Cardiac septum (tissue), 1 donor: ENCODE data around the gene LAMA3. TPM values are rescaled to one million over a fixed set of nuclear protein-coding genes. Genes with fewer than 3 reads are reported as not detected.

Source experiments
- DNase-seq: peaks from one replicate; pipeline ENCODE4 v3.0.0-alpha.2; 2020; ENCODE audit warnings: low spot score
- intact Hi-C: fragments of 100-400 bp; cut with DNase I; formaldehyde crosslinking; loops from one replicate; pipeline ENCODE4 v1.14.0; 2022
- total RNA-seq: library from RNA; stranded (reverse); fragmentation: NEBNext Ultra II Directional; extraction: Animal tissue kit (Norgen Biotek cat#: 25700); gene quantifications from one replicate; pipeline ENCODE4 v1.2.1, GENCODE V29; 2021
- donor health status: DM: no; HTN: no; CAD: no.

The LAMA3 gene
- total RNA-seq, 1 donor from 2014 or later = 3.0 TPM

DNA sequence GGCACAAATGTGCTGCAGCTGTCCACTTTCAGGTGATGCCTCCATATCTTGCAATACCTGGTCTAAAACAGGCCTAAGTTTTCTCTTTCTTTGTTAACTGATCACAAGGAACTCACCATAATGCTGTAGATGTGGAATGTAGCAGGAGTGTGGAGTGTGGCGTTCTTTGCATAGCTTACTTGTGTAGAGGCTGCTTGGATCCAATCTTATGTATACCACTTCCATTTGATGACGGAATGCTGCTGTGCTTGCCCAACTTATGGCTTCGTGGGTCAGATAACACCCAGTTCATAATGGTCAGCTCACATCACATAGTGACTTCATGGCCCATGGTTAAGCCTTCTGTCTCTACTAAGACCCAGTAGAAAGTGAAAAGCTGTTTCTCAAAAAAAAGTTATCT lies 114.5 kb downstream of the LAMA3 start:
- no peak for DNase-seq
- intact Hi-C loops = no loop called here

DNA sequence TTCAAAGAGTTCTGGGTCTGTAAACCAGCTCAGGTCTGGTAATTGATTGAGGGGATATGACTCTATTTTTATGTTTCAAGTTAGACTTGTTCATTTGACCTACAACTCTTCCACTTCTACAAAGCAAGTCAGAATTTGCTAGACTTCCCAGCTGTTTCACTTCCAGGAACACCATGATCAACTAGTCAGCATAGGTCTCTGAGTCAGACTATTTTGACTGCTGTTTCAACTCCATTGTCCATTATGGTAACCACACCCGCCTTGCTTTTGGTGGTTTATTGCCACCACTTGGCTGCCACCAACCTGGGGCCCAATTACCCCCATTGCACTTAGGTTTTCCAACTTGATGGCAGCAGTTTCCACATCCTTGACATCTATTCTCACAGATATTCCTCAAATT lies 116.6 kb downstream of the LAMA3 start:
- no peak for DNase-seq
- intact Hi-C loops = no loop called here

DNA sequence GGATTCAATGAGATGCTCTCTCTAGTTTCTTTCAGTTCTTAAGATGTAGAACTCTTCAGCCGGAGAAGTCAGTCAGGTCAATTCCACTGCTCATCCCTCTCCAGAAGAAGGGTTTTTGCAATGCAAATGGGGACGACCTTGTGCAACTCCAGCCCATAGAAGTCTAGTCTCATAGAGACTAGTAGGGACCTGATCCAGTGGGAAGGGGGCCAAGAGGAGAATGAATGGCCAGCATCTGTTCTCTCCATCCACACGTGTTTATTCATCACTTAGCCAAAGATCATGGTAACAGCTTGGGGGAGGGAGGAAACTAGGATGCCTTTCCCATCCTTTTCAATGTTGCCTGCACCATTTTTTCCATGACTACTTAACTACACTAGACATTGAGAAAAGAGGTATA lies 120.2 kb downstream of the LAMA3 start:
- DNase-seq = no peak
- intact Hi-C loops = no loop called here

DNA sequence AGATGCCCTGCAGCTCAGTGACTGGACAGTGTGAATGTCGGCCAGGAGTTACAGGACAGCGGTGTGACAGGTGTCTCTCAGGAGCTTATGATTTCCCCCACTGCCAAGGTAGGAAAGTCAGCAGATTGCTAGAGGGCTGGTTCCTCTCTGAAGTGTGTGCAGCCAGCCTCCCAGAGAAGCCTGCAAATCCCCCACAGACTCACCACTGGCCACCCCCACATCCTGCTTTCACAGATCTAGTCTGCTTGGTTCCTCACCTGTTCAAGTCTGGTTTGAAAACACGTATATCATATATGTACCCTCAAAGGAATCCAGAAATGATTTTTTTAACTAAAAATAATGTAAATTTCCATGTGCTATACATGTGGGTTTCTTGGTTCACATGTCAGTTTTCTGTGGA lies 121.1 kb downstream of the LAMA3 start:
- intact Hi-C loops = loop anchor here (5.0 to 10.0 kb wide), 3 partner anchors 107 to 296 kb away; no protein-coding TSS in a partner anchor
- DNase-seq = no peak

DNA sequence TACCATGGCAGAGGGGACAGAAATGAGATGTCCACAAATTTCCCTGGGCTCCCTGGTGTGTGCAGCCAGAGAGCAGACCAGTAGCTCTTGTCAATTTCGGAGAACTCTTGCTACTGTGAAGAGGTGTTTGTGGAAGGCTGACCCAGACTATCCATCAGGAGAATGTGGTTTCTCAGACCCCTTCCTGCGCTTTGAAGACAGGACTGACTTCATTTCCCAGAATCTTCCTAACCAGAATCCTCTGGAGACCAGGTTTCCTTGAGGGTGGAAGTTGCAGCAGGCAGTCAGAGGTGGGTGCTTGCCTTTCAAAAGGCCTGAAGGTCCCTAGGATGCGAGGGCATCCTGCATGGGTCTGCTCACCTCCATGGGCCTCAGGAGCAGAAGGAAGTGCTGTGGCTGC lies 121.9 kb downstream of the LAMA3 start:
- no peak for DNase-seq
- intact Hi-C loops = loop anchor here (5.0 to 10.0 kb wide), 3 partner anchors 106 to 296 kb away; no protein-coding TSS in a partner anchor

DNA sequence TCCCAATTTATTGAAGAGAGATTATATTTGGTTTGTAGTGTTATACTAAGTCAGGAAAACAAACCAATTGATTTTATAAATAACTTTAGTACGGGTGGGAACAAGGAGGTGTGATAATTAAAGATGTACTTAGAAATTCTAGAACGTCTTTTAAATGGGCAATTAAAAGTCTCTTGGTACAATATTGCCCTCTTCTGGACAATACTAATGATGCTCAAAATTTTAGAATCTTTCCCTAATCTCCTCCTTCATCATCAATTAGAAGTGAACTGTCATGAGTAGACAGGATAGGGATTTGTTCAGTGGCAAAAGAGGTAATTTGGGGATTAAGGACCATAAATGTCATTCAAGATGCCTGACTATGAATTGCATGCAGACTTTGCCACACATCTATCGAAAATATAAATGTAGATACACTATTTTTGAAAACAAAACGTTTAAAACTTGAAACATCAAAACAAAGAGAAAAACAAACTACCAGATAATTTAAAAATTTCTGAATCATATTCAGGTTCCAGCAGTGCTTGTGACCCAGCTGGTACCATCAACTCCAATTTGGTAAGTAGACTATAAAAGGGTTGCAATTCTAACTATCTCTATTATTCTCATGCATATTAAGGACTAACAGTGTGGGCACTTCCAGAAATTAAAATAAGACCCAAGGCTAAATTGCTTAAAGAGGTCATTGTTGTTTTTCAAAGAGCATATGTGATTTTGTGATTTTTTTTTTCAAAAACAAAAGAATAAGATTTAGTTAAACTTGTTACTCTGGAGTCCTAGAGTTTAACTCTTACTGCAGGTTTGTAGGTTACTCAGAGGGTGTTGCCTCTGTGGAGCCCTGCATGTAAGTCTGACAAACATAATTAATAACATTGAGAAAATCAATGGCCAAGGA lies 123.5 kb downstream of the LAMA3 start:
- no peak for DNase-seq
- intact Hi-C loops = loop anchor here (5.0 to 10.0 kb wide), 3 partner anchors 105 to 298 kb away; no protein-coding TSS in a partner anchor

DNA sequence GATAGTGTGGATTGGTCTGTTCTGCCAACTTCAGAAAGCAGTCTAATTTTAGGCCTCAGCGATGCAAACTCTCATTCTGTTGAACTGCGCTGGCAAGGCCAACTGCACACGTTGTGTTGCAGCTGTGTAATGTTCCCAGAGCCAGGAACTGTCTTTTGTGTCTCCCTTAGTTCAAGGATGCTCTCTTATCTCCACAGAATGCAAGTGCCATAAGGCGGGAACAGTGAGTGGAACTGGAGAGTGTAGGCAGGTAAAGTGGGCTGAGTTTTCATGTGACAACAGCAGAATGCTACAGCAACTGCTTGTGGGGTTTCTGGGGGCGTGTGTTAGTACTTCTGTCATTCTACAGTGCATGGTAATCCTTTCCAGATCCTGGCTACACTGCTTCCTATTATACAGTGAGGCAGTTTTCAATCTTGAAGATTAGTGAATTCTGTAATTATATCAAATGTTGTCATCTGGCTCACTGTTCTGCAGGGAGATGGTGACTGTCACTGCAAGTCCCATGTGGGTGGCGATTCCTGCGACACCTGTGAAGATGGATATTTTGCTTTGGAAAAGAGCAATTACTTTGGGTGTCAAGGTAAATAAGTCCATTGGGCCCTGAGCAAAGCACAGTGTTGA lies 125.8 kb downstream of the LAMA3 start:
- no peak for DNase-seq
- intact Hi-C loops = loop anchor here (5.0 to 10.0 kb wide), 3 partner anchors 102 to 300 kb away; no protein-coding TSS in a partner anchor

DNA sequence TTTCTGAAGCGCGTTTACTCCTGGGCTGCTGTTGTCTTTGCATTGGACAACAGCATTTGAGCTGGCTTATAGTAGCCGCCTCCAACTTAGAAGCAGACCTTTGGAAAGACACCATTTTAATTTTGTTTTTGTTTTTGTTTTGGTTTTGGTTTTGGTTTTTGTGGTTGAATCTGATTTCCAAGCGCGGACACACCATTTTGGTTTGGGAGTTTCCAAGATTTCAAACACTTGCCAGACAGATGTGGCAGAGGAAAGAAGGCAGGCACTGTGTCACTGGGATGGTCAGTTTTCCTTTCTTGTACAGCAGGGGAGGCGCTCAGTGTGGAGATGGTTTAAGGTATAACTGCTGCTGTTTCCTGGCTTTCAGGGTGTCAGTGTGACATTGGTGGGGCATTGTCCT lies 126.8 kb downstream of the LAMA3 start:
- no peak for DNase-seq
- intact Hi-C loops = loop anchor here (10.0 kb wide), 1 partner anchor 301 kb away; no protein-coding TSS in a partner anchor

DNA sequence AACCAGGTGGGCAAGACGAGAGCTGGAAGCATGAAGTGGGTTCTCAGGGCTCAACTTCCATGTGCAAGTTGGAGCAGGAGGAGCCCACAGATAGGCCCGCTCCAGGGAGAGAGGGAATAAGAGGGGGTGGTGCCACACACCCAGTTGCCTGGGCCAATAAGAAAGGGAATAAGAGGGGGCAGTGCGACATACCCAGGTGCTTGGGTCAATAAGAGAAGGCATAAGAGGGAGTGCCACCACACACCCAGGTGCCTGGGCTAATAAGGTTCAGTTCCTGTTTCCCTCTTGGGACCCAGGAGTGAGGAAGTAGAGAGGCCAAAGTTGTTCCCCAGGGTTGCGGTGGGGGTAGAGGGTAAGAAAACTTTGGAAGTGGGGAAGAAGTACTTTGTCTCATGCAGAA lies 127.5 kb downstream of the LAMA3 start:
- DNase-seq = no peak
- intact Hi-C loops = loop anchor here (10.0 kb wide), 1 partner anchor 302 kb away; no protein-coding TSS in a partner anchor

DNA sequence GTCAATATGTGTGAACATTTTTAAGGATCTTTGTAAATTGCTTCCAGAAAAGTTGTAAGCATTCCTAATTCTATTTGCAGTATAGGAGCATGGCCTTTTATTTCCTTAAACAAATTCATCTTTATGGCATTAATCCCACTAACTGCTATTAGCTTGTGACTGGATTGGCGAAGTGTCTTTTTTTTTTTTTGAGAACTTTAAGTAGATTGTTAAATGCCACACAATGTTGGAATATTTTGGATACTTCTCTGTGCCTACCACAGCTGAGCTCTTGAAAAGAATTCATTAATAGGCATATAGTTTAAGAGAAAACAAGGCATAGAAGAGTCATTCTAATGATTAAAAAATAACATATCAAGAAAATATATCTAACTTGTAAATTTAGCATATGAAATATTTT lies 129.7 kb downstream of the LAMA3 start:
- intact Hi-C loops = loop anchor here (10.0 kb wide), 1 partner anchor 304 kb away; no protein-coding TSS in a partner anchor

DNA sequence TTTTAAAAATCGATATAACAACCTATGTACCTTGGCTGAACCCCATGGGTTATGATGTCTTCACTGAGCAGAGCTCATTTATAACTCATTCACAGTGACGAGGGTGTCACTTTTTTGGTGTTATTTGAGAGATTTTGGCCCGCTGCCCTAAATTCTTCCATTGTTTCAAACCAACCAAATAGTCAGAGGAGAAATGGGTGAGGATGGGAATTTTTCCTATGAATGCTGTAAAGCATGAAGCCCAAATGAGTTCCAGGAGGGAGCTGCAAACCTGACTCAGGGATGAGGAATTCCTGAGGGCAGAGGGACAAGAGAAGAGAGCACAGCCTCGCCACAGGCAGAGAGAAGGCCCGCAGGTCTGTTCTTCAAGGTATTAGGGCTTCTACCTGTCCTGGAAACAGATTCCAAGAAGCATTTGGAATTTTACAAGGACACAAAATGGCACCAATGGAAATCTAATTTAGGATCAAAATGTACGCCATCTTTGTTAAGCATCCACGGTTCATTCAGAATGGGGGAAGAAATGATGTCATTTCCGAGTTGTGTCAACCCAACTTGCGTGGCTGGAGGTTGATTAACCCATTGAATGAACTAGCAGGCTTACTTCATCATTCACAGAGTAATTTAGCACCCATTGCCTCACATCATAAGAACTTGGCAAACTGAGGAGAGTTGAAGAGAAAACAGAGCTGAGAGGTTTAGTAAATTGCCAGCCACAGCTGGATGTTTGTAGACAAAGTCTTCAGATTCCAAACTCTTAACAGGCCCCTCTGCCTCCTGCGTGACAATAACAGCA lies 133.5 kb downstream of the LAMA3 start:
- DNase-seq = no peak
- intact Hi-C loops = no loop called here

More for the DNA sequence above, 129.7 kb downstream of the LAMA3 start:
- DNase-seq = no peak

DNA sequence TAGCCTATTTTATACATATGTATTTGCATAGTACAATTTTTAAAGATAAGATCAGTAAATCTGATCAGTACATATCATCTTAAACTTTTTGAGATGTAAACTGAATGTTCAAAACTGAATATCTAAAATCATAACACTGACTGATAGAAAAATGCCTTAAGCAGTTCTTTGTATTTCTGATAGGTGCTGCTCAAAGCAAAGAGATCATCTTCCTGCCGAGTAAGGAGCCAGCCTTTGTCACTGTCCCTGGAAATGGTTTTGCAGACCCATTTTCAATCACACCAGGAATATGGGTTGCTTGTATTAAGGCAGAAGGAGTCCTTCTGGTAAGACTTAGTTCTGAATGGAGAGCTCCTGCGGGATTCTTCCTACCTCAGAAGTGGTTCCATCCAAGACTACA lies 135.0 kb downstream of the LAMA3 start:
- no peak for DNase-seq
- intact Hi-C loops = no loop called here

DNA sequence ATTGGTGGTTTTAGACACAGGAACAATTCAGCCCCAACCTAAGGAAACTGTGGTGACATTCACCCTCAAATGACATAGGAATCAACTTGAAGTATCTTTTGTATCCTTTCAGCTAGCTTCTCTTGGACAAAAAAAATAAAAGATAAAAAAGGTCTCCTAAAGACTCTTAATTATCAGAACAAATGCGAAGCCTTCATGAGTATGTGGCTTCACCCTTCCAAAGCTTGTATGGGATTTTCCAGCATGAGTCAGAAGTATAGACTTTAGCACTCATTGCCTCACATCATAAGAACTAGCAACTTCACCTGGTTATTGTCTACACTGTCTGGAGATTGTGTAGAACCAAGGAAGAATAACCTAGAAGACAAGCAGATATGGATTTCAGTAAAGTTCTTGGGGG lies 135.4 kb downstream of the LAMA3 start:
- intact Hi-C loops = loop anchor here (5.0 kb wide), 3 partner anchors 93 to 293 kb away; no protein-coding TSS in a partner anchor

DNA sequence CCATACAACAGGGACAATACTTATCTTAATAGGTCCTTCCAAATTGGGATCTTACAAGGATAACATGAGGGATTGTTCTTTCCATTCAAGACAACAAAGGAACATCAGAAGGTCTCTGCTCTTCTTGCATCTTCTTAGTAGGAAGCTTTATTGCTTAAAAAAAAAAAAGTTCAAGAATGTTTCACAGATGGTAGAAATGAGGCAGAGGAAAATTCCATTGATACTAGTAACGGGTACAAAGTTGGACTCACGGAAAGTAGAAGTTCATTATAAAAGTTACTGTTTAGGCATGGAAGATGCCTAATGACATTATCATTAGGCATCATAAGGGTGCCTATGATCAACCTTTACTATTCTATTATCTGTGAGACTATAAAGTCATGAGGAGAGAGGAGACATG lies 136.2 kb downstream of the LAMA3 start:
- intact Hi-C loops = loop anchor here (5.0 kb wide), 3 partner anchors 92 to 292 kb away; no protein-coding TSS in a partner anchor
- DNase-seq = no peak

More for the DNA sequence above, 135.4 kb downstream of the LAMA3 start:
- no peak for DNase-seq

DNA sequence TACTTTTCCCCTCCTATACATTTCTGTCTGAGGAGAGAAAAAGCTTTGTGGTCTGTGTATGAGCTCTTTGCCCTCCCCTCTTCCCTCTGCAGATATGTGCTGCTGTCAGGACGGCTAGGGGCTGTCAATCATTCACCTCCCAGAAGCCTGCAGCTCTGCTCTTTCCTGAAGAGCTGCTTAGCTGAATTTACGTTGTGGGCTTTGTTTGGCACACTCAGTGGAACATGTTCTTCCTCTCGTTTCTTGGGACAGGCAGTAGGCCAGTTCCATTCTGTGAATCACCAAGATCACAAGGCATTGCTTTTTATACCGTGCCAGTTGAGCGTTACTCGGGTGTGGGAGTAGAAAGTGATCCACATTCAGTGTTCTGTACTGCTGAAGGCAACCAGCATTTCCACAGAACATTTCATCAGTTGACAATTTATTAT lies 136.7 kb downstream of the LAMA3 start:
- intact Hi-C loops = loop anchor here (5.0 kb wide), 3 partner anchors 91 to 291 kb away; no protein-coding TSS in a partner anchor

DNA sequence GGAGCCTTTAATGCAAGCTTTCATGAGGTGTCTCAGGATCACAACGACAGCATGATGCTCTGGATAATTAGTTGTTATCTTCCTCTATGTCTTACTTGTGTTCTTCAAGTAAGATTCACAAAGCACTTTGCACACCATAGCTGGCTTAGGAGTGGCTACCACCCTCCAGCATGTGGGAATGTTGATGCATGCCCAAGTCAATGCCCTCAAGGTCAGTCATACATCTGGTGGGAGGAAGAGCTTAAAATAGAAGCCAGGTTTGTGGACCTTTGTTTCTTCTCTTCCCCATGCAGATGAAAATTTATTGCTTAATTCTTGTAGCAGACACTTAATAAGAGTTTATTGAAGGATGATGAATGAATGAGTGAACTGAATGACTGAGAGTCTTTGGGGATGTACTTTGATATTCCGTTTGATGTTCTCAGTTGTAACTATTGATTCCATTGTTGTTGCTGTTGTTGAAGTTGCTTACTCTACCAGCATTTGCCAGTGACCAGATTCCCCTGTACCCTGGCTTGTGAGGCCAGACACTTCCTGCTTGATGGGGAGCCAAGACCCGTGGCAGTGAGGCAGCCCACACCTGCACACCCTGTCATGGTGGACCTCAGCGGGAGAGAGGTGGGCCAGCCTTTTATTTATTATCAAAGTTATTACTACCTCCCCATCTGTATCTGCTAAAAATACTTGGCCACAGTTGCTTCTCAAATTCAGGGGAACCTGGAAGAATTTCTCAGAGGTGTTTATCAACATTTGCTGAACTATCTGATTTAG lies 137.8 kb downstream of the LAMA3 start:
- intact Hi-C loops = loop anchor here (5.0 kb wide), 3 partner anchors 90 to 290 kb away; no protein-coding TSS in a partner anchor
- DNase-seq = no peak

More for the DNA sequence above, 136.7 kb downstream of the LAMA3 start:
- no peak for DNase-seq

DNA sequence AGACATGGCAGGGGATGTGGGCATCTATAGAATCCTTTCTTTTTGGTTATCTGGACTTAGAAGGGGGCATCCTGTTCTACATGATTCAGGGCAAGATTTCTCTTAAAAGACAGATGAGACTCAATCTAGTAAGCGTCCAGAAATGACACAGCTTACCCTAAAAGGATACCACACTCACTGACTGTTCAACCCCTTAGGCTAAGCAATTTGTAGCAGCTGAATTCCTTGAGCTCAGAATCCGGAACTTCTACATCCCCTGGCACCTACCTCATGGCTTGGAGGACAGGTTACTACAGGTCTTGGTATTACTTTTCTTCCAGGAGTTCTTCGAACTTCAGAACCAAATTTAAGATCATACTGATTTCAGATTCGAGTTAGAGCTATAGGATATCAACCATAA lies 138.4 kb downstream of the LAMA3 start:
- intact Hi-C loops = loop anchor here (5.0 kb wide), 3 partner anchors 90 to 290 kb away; no protein-coding TSS in a partner anchor
- no peak for DNase-seq

DNA sequence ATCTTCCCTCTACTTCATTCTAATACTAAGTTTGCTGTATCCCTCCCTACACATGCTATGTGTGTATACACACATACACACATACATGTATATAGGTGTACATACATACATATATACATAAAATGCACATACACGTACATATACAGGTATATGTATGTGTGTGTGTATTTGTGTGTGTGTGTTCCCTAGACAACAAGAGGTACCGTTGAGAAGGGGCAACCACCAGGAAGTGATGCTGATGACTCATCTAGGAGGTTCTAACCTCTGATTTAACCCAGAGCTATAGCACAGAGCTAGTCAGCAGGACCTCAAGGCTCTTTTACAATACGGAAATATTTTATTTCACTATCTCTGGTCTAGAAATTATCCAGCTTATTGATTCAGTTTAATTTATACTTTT lies 139.2 kb downstream of the LAMA3 start:
- intact Hi-C loops = loop anchor here (5.0 kb wide), 3 partner anchors 89 to 289 kb away; no protein-coding TSS in a partner anchor

More for the DNA sequence above, 139.2 kb downstream of the LAMA3 start:
- DNase-seq = no peak
